GM19193 (cell line): Measurements from ENCODE around the gene PLD5.

Source experiments
- POLR2A ChIP-seq: IDR thresholded peaks from 4 replicates; pipeline ENCODE4 v1.6.1; 2011; ENCODE audit not compliant: insufficient read depth, insufficient read length; ENCODE audit errors: extremely low read depth

The PLD5 gene

DNA sequence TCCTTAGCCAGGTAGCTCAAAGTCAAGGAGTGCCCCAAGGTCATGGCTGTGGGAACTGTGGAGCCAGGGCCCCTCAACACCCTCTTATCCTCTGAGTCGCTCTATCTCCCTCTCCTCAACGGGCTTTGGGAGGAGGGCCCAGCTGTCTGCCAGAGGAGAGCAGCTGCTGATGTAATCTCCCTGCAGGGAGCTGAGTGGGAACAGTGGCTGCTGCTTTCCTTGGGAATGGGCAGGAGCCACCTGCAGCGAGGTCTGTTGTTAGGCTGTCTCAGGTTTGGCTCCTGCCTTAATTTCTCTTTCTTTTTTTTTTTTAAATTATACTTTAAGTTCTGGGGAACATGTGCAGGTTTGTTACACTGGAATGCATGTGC lies 466.8 kb downstream of the PLD5 start:
- TF ChIP-seq POLR2A: no peak

DNA sequence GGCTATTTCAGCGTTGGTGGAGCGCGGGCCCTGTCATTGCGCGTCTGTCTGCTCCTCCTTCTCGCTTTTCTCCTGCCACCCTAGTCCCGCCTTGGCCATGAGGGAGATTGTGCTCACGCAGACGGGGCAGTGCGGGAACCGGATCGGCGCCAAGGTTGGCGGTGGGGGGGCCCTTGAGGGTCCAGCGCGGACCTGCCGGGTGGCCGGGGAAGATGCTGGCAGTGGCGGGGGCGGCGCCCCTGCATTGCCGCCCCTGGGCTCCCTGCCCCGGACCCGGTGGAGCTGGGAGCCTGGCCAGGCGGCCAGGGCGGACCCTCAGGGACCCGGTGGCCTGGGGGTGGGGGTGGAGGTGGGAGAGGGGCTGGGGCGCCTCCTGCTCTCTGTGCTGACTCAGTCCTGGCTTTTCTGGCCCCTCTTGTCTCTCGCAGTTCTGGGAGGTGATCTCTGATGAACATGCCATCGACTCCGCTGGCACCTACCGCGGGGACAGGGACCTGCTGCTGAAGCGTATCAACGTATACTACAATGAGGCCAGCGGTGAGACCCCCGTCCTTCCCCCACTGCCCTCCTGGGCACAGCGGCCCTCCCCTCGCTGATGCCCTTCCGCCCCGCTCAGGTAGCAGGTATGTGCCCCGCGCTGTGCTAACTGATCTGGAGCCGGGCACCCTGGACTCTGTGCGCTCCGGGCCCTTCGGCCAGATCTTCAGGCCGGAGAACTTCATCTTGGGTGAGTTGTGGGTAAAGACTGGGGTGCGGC lies 467.3 kb downstream of the PLD5 start:
- TF ChIP-seq POLR2A: no peak

DNA sequence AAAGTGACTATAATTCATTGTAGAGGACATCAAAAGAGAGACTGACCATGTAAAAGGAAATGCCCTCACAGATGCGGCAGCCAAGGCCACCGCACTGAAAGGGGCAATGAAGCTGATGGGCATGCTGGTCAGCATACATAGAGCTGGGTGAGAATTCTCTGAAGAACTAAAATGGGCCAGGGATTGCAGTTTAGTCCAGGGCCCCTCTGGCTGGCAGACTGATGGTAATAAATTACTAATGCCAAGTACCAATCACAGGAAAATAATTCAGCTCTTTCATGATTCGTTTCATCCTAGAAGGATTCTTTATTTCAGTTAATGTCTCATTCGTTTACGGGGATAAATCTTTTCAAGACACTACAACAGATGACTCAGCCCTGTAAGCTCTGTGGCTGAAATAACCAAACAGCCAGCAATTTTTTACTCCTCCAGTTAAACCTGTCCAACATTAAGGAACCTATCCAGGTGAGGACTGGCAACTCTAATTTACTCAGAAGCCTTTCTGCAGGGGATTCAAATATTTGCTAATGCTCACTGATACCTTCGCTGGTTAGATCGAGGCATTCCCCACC lies 468.7 kb downstream of the PLD5 start:
- no peak for TF ChIP-seq POLR2A

DNA sequence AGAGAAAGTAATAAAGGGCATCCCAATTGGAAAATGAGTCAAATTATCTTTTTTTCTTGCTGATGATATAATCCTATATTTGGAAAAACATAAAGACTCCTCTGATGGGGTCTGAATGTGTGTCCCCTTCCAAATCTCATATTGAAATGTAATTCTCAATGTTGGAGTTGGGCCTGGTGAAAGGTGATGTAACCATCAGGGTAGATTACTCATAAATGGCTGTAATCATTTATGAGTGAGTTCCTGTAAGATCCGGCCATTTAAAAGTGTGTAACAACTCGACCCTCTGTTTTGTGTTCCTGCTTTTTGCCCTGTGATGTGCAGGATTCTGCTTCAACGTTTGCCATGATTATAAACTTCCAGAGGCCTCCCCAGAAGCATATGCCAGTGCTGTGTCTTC lies 481.3 kb downstream of the PLD5 start:
- no peak for TF ChIP-seq POLR2A

DNA sequence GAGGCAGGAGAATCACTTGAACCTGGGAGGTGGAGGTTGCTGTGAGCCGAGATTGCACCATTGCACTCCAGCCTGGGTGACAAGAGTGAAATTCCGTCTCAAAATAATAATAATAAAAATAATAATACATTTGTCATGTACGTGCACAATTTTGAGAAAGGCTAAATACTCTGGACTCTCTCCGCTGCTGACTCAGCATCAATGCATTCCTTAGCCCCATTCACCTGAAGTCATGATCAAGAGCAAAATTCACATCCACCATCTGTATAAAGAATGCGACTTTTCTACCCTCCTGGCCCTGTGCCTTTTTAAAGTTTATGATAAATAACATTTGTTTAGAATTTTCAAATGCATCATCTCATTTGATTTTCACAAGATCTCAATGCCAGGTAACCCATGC lies 490.1 kb downstream of the PLD5 start:
- no peak for TF ChIP-seq POLR2A

DNA sequence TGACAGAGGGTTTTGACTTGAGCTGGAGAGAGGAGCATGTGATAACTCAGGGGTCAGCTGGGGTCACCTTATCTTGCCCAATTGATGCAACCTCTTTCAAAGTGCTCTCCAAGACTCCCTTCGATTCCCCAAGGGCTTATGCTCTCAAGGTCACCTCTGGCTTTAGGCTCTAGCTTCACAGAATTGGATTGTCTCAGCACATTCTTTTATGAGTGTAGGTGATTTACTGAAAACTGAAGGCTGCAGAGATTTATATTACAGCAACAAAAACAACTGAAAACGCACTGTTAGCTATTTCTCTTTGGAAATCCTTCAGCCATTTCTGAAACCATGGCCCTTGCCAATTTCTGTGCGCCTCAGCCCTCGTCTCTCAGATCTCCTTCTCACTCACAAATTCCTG lies 491.1 kb downstream of the PLD5 start:
- no peak for TF ChIP-seq POLR2A
